H1 (cell line): Measurements from ENCODE around the gene ALK. TPM values are rescaled to one million over a fixed set of nuclear protein-coding genes. Genes with fewer than 3 reads are reported as not detected.

ENCODE experiments used
- CTCF ChIA-PET: fragments of 300-600 bp; sonication (Branson Sonifier 250); formaldehyde crosslinking; loops from one replicate; lab custom pipeline; 2021; ENCODE audit not compliant: partially characterized antibody; lab: Charles Lee
- POLR2A ChIA-PET: fragments of 300-600 bp; sonication (Branson Sonifier 250); formaldehyde crosslinking; loops from one replicate; lab custom pipeline; 2021; ENCODE audit warnings: inconsistent platforms; ENCODE audit not compliant: partially characterized antibody; lab: Charles Lee
- DNase-seq, 2 experiments: peaks; one replicate each; pipeline versions ENCODE4 v3.0.0 to v3.0.0-alpha.2; 2010 to 2022; ENCODE audit warnings: low spot score in 2 of 2, low read depth in 1 of 2, mixed read lengths in 1 of 2
- FAIRE-seq: peaks from 2 replicates; lab custom pipeline; 2011; peaks lifted over from hg19 to GRCh38; lab: Jason Lieb, UNC
- H2AFZ ChIP-seq: 2 replicates; pipeline ENCODE4 v1.8.1; 2012; ENCODE audit warnings: low read length, inconsistent platforms
- H2AK5ac ChIP-seq: 2 replicates; pipeline ENCODE4 v1.6.1; 2013; ENCODE audit warnings: low read depth, low read length
- H2BK120ac ChIP-seq: replicated peaks from 2 replicates; pipeline ENCODE3; 2013; ENCODE audit warnings: low read depth, low read length, inconsistent platforms
- H2BK12ac ChIP-seq: 2 replicates; pipeline ENCODE4 v1.6.1; 2013; ENCODE audit warnings: low read depth, low read length
- H2BK15ac ChIP-seq: 2 replicates; pipeline ENCODE4 v1.6.1; 2013; ENCODE audit warnings: low read length
- H2BK20ac ChIP-seq: 2 replicates; pipeline ENCODE4 v1.6.1; 2013; ENCODE audit warnings: low read length
- H2BK5ac ChIP-seq: 2 replicates; pipeline ENCODE4 v1.6.1; 2013; ENCODE audit warnings: low read depth, low read length
- H3K14ac ChIP-seq: 2 replicates; pipeline ENCODE4 v1.6.1; 2013; ENCODE audit warnings: inconsistent platforms; ENCODE audit not compliant: insufficient read length
- H3K18ac ChIP-seq: 2 replicates; pipeline ENCODE4 v1.6.1; 2013; ENCODE audit warnings: low read length; ENCODE audit errors: extremely low read depth
- H3K23ac ChIP-seq: 2 replicates; pipeline ENCODE4 v1.6.1; 2013; ENCODE audit warnings: inconsistent platforms; ENCODE audit not compliant: insufficient read length
- H3K23me2 ChIP-seq: 2 replicates; pipeline ENCODE4 v1.6.1; 2013; ENCODE audit warnings: low read depth, low read length
- H3K27ac ChIP-seq: 2 replicates; pipeline ENCODE4 v1.6.1; 2011; ENCODE audit warnings: low read depth, low read length, inconsistent platforms
- H3K27me3 ChIP-seq, 4 experiments: replicated peaks in 1 of 4; 1 replicate in 1 of 4; 2 replicates in 3 of 4; pipeline versions ENCODE4 v1.6.1 to v1.8.1; 2011 to 2013; ENCODE audit warnings: low read length in 3 of 4, mild to moderate bottlenecking in 3 of 4, inconsistent platforms in 2 of 4, mixed read lengths in 2 of 4, moderate library complexity in 1 of 4; ENCODE audit not compliant: control insufficient read depth in 3 of 4, insufficient read depth in 3 of 4; ENCODE audit errors: extremely low read depth in 1 of 4
- H3K36me3 ChIP-seq, 4 experiments: 2 replicates each; pipeline versions ENCODE4 v1.6.1 to v1.8.1; 2011 to 2013; ENCODE audit warnings: mild to moderate bottlenecking in 4 of 4, low read length in 3 of 4, moderate library complexity in 2 of 4, control low read depth in 1 of 4, inconsistent platforms in 1 of 4; ENCODE audit not compliant: insufficient read depth in 4 of 4, control insufficient read depth in 2 of 4
- H3K4ac ChIP-seq: replicated peaks from 2 replicates; pipeline ENCODE3; 2013; ENCODE audit warnings: low read length, low read depth, mixed read lengths, inconsistent platforms; ENCODE audit not compliant: insufficient read length
- H3K4me1 ChIP-seq, 4 experiments: replicated peaks in 1 of 4; 1 replicate in 1 of 4; 2 replicates in 3 of 4; pipeline versions ENCODE4 v1.6.1 to v1.8.1; 2011 to 2013; ENCODE audit warnings: low read length in 3 of 4, inconsistent platforms in 2 of 4, mixed read lengths in 1 of 4; ENCODE audit not compliant: insufficient read depth in 4 of 4, control insufficient read depth in 3 of 4
- H3K4me2 ChIP-seq, 2 experiments: 2 replicates each; pipeline versions ENCODE4 v1.6.1 to v1.8.1; 2011 to 2013; ENCODE audit warnings: low read depth in 2 of 2, low read length in 2 of 2, control low read depth in 1 of 2, inconsistent platforms in 1 of 2, mild to moderate bottlenecking in 1 of 2; ENCODE audit not compliant: insufficient read depth in 1 of 2
- H3K4me3 ChIP-seq, 4 experiments: fragments of 200-600, 300-600 bp in 1 of 4; sonication (generic), shearing (Covaris generic), sonication (Bioruptor Twin) in 1 of 4; 2 replicates each; pipeline versions ENCODE4 v1.5.1 to v1.8.1; 2011 to 2016; ENCODE audit warnings: low read length in 4 of 4, low read depth in 3 of 4, control low read depth in 2 of 4, inconsistent platforms in 2 of 4, mild to moderate bottlenecking in 2 of 4, mixed read lengths in 1 of 4, moderate library complexity in 1 of 4; ENCODE audit not compliant: insufficient read depth in 2 of 4; ENCODE audit errors: extremely low read depth in 1 of 4
- H3K56ac ChIP-seq: replicated peaks from 2 replicates; pipeline ENCODE3; 2013; ENCODE audit warnings: low read depth, mild to moderate bottlenecking, mixed read lengths, low read length, inconsistent platforms; ENCODE audit not compliant: insufficient read length
- H3K79me1 ChIP-seq: 2 replicates; pipeline ENCODE4 v1.6.1; 2013; ENCODE audit warnings: low read depth, low read length, control low read depth
- H3K79me2 ChIP-seq, 2 experiments: 2 replicates each; pipeline versions ENCODE4 v1.6.1 to v1.8.1; 2012 to 2013; ENCODE audit warnings: low read length in 2 of 2, mild to moderate bottlenecking in 2 of 2, inconsistent platforms in 1 of 2; ENCODE audit not compliant: insufficient read depth in 2 of 2, control insufficient read depth in 1 of 2
- H3K9ac ChIP-seq, 4 experiments: replicated peaks in 1 of 4; 1 replicate in 1 of 4; 2 replicates in 3 of 4; pipeline versions ENCODE4 v1.6.1 to v1.8.1; 2011 to 2013; ENCODE audit warnings: low read depth in 3 of 4, low read length in 3 of 4, control low read depth in 2 of 4, mild to moderate bottlenecking in 2 of 4, moderate library complexity in 2 of 4, inconsistent platforms in 1 of 4; ENCODE audit errors: extremely low read depth in 1 of 4
- H3K9me3 ChIP-seq, 2 experiments: 2 replicates each; pipeline versions ENCODE4 v1.6.1 to v1.8.1; 2012 to 2013; ENCODE audit warnings: mild to moderate bottlenecking in 2 of 2, moderate library complexity in 2 of 2, control low read depth in 1 of 2, inconsistent platforms in 1 of 2, low read depth in 1 of 2, low read length in 1 of 2, mixed read lengths in 1 of 2; ENCODE audit not compliant: insufficient read depth in 2 of 2
- H4K20me1 ChIP-seq, 2 experiments: replicated peaks in 1 of 2; 2 replicates each; pipeline versions ENCODE3 to v1.8.1; 2011 to 2013; ENCODE audit warnings: inconsistent platforms in 2 of 2, low read length in 2 of 2, mild to moderate bottlenecking in 1 of 2; ENCODE audit not compliant: insufficient read depth in 2 of 2, control insufficient read depth in 1 of 2
- H4K5ac ChIP-seq: 2 replicates; pipeline ENCODE4 v1.6.1; 2013; ENCODE audit warnings: low read length, low read depth, mixed read lengths, inconsistent platforms; ENCODE audit not compliant: insufficient read length
- H4K8ac ChIP-seq: 2 replicates; pipeline ENCODE4 v1.8.0; 2013; ENCODE audit warnings: mild to moderate bottlenecking, moderate library complexity, low read length, inconsistent platforms; ENCODE audit not compliant: insufficient read depth; ENCODE audit errors: extremely low read depth
- H4K91ac ChIP-seq: replicated peaks from 2 replicates; pipeline ENCODE3; 2013; ENCODE audit warnings: low read length, mixed read lengths, inconsistent platforms; ENCODE audit not compliant: insufficient read length
- CTBP2 ChIP-seq: IDR thresholded peaks from 2 replicates; pipeline ENCODE4 v1.7.0; 2011; ENCODE audit warnings: borderline replicate concordance, mild to moderate bottlenecking, moderate library complexity, mixed read lengths, low read length; ENCODE audit not compliant: insufficient read depth, insufficient read length
- CTCF ChIP-seq, 3 experiments: IDR thresholded peaks; 1 replicate in 2 of 3; 2 replicates in 1 of 3; pipeline versions ENCODE4 v1.5.1 to v1.6.1; 2011; ENCODE audit warnings: low read length in 3 of 3, mild to moderate bottlenecking in 3 of 3, inconsistent platforms in 2 of 3, low read depth in 1 of 3, moderate library complexity in 1 of 3; ENCODE audit not compliant: insufficient read depth in 1 of 3; ENCODE audit errors: control extremely low read depth in 1 of 3
- NANOG ChIP-seq: IDR thresholded peaks from 2 replicates; pipeline ENCODE4 v1.6.1; 2011; ENCODE audit warnings: low read length, low read depth, mild to moderate bottlenecking, inconsistent platforms; ENCODE audit not compliant: insufficient read depth, poor library complexity, severe bottlenecking
- RAD21 ChIP-seq, 2 experiments: IDR thresholded peaks in 1 of 2; conservative IDR thresholded peaks in 1 of 2; 2 replicates each; pipeline ENCODE4 v1.6.1; 2011; ENCODE audit warnings: low read depth in 2 of 2, low read length in 2 of 2, improper control_type of control experiment in 1 of 2, inconsistent platforms in 1 of 2, mild to moderate bottlenecking in 1 of 2, moderate library complexity in 1 of 2
- RXRA ChIP-seq: IDR thresholded peaks from 2 replicates; pipeline ENCODE4 v1.6.1; 2011; ENCODE audit warnings: low read depth, mild to moderate bottlenecking, low read length, moderate library complexity; ENCODE audit not compliant: insufficient read depth
- SIN3A ChIP-seq, 2 experiments: IDR thresholded peaks in 1 of 2; conservative IDR thresholded peaks in 1 of 2; 2 replicates each; pipeline ENCODE4 v1.6.1; 2011 to 2012; ENCODE audit warnings: low read length in 2 of 2, improper control_type of control experiment in 1 of 2, low read depth in 1 of 2, mild to moderate bottlenecking in 1 of 2
- USF2 ChIP-seq: IDR thresholded peaks from 2 replicates; pipeline ENCODE4 v1.6.1; 2011; ENCODE audit warnings: low read length, improper control_type of control experiment
- WGBS, 2 experiments: shearing (Covaris generic) in 1 of 2; methylation state at CpG; one replicate each; pipeline versions ENCODE4 v1.1.6 to v1.1.7; 2013 to 2015; ENCODE audit warnings: low lambda C conversion rate in 2 of 2, mixed read lengths in 2 of 2, inconsistent platforms in 1 of 2, low coverage in 1 of 2, missing lambda C conversion rate in 1 of 2; ENCODE audit not compliant: insufficient replicate concordance in 2 of 2, insufficient coverage in 1 of 2, insufficient read length in 1 of 2; ENCODE audit errors: extremely low coverage in 1 of 2, missing lambda C conversion rate in 1 of 2; 5-methylcytosine and 5-hydroxymethylcytosine counted together
- polyA plus RNA-seq, 7 experiments: library from polyadenylated mRNA; depleted of rRNA in 3 of 7; stranded (reverse) in 5 of 7; unstranded in 2 of 7; fragments of >200 nt in 5 of 7; fragments of 200-250 nt in 2 of 7; gene quantifications; 1 replicate in 5 of 7; 2 replicates in 1 of 7; 4 replicates in 1 of 7; pipeline versions ENCODE4 v1.2.1 to v1.2.3, GENCODE V29; 2011 to 2013; ENCODE audit warnings: missing spikeins in 2 of 7, mixed read lengths in 2 of 7
- total RNA-seq: library from RNA; stranded (reverse); fragmentation: NEBNext Ultra II Directional; extraction: Animal tissue kit (Norgen Biotek cat#: 25700); gene quantifications from 2 replicates; pipeline ENCODE4 v1.2.1, GENCODE V29; 2021

ALK gene
- total and polyA plus RNA-seq, 2 of the 8 experiments (the other 6 are each of a cell fraction or from before 2014, with no cell fraction given) = 0.02 to 0.09 TPM

GRCh38 chr2:29351916-29352591 lies 569.3 kb downstream of the ALK start:
- Histone ChIP-seq H3K4me1 (peaks cover 0 to 6% (median 0%) of the 10 kb centered on the region in 4 experiments; a peak in 3 of 7 replicates), H3K4me3 (no peak overlapping the region), H2BK120ac (no peak overlapping the region), H3K79me2 (no peaks in the 10 kb centered on the region), H4K8ac (no peak overlapping the region), H2AK5ac (no peak overlapping the region), H3K27me3 (no peaks in the 10 kb centered on the region), H4K91ac (no peak overlapping the region), H2BK15ac (no peak overlapping the region), H3K18ac (no peak overlapping the region), H3K14ac (no peak overlapping the region), H3K9me3 (no peaks in the 10 kb centered on the region), H3K23me2 (peaks cover 2% of the 10 kb centered on the region; the same call in 1 of the 2 replicates), H3K4ac (no peak overlapping the region), H2BK12ac (no peak overlapping the region), H3K79me1 (no peaks in the 10 kb centered on the region), H3K36me3 (no peaks in the 10 kb centered on the region), H3K4me2 (no peak overlapping the region), H2AFZ (no peak overlapping the region), H2BK5ac (no peak overlapping the region), H4K20me1 (no peaks in the 10 kb centered on the region), H3K56ac (no peak overlapping the region), H4K5ac (no peak overlapping the region), H3K9ac (no peak overlapping the region), H2BK20ac (no peak overlapping the region), H3K27ac (no peak overlapping the region), H3K23ac (no peak overlapping the region)
- 93% methylated on average over 9 of the region's 9 CpGs; no CpG with 5 or more reads in 1 of the 2 experiments for WGBS, 2 experiments
- CTCF ChIA-PET = no interaction called here
- no peak for FAIRE-seq
- POLR2A ChIA-PET = interaction anchor here (0.6 kb wide), 1 partner anchor 249 kb away, joined by 3 read pairs; no protein-coding TSS in a partner anchor
- no peak for DNase-seq
- TF ChIP-seq CTBP2 (no peak), RAD21 (IDR thresholded peaks at IDR 0.05 in 1 of 2, conservative IDR thresholded peaks at IDR 0.05 in 1 of 2; ENCODE audit: low read depth in 2 of 2, low read length in 2 of 2) (no peak), CTCF (IDR thresholded peaks at IDR 0.05; ENCODE audit: control extremely low read depth in 1 of 3, insufficient read depth in 1 of 3, low read depth in 1 of 3, low read length in 3 of 3) (no peak), NANOG (no peak), SIN3A (conservative IDR thresholded peaks at IDR 0.05 in 1 of 2, IDR thresholded peaks at IDR 0.05 in 1 of 2; ENCODE audit: low read depth in 1 of 2, low read length in 2 of 2) (no peak), USF2 (no peak), RXRA (no peak)
